DLD1 (cell line): ENCODE data around the gene TNS2.

Experiments used
- in situ Hi-C: cut with HindIII; loops from 2 replicates; pipeline ENCODE4 v1.10.0; 2017; ENCODE audit warnings: low sequenced_read_pairs

Gene TNS2

DNA sequence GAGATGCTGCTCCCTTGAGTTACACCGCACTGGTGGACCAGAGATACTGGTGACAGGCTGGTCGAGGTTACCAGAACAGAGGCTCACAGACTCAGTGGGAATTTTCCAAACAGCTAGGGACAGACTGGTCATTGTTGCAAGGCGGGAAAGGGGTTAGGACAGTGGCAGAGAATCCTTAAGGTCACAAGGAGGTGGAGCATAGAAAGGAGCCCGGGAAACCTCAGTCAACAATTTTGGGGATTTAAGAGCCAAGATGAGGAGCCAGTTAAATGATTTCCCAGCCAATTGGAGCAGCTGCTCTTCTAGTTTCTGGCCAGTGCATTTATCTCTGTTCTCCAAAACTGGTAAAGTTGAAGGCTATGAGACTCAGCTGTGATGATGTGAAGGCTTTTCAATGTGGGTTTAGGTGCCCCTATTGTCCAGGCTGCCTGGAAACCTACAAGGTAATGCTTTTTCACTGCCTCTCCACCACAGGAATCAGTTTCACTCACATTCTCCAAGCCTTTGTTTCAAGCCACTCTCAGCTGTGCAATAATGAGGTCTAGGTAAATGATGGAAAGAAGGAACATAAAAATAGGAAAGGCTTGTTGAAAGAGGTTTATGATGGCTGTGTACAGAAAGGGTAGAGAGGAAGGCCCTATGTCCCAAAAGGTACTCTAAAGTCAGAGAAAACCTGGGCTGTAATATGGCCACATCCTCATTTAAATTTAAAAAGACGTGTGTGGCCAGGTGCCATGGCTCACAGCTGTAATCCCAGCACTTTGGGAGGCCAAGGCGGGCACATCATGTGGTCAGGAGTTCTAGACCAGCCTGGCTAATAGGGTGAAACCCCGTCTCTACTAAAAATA is 7.0 kb upstream of the TNS2 start:
- in situ Hi-C loops, result no loop called here

DNA sequence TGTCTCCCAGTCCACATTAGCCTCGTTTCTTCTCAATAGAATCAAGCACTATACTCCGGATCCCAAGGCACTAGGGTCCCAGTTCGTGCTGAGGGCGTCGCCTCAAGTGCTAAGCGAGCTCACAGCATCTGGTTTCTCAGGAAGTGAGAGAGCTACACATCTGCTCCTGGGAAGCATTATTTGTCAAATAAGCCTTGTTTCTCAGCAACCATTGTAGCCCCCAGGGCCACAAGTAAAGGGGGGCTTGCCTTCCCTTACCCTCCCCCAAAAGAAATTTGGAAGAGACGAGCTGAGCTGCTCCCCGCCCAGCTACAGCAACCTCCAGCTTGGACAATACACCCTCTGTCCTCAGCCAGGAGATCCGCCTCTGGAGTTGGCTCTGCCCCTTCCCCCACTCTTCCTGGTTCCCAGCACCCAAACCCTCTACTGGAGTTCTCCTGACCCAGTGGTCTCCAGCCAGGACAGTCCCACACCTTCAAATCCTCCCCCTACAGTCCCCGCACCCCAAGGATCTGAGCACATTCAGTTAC is 5.7 kb upstream of the TNS2 start:
- in situ Hi-C loops, result no loop called here

DNA sequence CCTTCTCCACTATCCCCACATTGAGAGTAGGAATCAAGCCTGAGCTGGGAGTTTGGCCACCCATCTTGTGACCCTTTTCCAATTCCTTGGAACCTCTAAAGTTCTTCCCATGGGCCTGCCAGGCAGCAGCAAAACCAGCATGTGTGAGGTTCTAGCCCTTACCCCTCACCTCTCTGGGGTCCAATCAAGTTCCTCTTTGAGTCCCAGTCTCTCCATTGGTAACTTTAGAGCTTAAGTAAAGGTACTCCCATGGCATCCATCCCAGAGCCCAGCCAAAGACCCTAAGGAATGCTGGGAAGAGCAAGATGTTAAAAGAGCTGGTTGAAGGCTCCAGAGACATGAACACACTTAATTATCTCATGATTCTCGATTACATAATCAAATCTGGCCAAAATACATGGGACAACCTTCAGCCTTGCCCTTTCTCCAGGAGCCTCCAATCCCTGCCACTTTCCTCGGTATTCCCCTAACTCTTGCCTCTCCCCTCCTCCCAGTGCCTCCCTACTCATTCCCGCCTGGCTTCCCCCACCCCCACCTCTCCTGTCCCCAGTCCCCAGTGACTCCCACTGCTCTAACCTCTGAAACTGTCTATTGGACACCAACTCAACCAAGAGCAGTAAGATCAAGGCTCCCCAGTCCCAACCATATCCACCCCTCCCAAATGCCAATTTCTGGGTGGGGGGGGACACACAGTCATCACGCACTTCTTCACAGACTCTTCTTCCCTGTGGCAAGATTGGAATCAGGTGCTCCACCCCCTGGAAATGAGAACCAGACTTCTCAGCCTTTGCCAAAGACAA is 4.8 kb upstream of the TNS2 start:
- in situ Hi-C loops, result no loop called here

DNA sequence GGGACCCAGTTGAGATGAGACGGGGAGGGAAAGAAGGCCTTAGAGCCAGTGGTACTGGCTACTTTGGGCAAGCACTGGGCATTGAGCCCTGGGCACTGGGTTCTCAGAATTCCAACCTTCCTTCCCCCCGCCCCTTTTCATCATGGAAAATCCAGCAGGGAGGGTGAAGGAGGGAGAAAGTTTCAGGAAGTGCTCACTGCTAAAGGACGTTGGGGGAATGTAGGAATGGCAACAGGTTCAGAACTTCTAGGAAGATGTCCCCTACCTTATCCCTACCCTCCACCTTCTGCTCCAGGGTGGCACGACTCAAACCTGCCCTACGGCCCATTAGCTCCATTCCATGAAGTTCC is 4.2 kb upstream of the TNS2 start:
- in situ Hi-C loops, result no loop called here

DNA sequence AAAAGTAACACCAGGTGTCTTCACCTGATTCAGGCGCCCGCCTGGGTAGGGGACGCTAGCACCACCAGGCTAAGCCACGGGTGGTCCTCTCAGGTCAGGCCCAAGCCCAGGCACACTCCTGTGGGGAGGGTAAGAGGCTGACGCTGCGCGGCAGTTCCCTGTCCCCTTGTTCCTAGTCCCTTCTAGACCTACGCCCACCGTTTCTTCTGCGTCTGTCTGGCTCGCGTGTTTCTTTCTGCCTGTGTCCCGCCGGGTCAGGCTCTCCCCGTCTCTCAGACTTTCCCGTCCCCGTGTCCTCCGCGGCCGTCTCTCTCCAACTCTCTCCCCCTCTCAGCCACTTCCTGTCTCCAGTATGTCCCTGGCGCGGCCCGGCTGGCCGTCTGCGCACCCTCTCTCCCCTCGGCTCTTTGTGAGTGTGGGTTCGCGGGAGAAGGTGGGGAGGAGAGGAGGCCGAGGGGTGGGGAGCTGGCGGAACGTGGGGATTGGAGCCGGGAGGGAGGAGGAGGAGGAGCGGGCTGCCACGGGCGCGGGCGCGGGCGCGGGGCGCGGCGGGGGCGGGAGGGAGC is 3.1 kb upstream of the TNS2 start:
- in situ Hi-C loops, result no loop called here

DNA sequence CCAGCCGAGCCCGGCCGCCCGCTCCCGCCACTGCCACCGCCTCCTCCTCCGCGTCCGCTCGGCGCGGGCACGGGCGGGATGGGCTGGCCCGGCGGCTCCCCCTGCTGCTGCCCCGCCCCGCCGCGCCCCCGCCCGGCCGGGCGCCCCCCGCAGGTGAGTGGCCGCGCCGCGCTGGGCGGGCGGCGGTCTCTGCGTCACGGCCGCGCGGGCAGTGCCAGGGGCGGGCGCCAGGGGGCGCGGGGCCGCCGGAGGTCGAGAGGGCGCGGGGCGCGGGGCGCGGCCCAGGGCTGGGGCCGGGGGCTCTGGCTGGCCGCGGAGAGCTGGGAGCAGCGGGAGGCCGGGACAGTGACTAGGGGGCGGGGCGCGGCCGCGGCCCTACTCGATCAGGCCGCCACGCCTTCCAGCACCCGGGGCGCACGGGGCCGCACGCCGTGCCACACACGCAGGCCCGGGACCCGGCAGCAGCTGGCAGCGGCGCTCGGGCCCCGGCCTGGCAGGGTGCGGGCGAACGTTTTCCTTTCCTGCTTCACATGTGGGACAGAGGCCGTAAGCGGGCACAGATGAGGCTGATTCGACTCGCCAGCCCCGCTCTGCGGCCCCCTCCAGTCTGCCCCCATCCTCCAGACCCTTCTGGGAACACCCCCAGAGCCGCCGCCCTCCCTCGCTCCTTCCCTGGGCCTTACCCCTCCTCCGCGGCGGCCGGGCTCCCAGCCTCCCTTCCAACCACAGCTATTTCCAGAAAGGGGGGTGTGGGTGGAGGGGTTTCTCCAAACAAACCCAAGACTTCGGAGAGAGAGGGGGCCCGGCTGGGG is 2.4 kb upstream of the TNS2 start:
- in situ Hi-C loops, result no loop called here

DNA sequence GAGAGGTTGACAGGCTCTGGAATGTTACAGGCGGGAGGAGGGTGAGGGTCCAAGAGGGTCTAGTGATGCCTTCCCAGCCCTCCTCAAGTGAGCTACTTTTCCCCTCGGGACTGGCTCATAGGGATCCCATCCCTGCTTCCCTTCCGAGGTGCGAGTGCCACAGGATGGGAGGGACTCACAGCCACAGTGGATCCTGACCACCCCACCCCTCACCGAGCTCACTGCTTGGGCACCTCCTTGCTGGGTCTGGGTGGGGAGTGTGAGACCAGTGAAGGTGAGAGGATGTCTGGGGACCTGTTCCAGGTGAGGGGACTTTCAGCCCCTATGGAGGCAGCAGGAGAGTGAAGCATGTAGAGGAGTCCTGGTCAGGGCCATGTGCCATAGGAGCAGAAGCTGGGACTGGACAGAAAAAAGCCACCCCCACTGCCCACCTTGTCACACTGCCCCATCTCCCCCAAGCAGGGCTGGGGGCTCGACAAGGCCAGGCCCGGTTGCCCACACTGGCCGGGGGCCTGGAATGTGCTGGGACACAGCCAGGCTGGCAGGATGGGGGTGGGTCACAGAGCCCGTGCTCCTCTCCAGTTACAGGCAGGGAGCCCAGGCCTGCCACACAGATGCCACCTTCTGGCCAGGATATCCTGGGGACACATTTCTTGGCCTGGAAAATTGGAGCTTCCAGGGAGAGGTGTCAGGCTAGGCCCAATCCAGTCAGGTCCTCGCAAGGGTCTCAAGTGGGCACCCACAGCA is 1.7 kb upstream of the TNS2 start:
- in situ Hi-C loops, result no loop called here

DNA sequence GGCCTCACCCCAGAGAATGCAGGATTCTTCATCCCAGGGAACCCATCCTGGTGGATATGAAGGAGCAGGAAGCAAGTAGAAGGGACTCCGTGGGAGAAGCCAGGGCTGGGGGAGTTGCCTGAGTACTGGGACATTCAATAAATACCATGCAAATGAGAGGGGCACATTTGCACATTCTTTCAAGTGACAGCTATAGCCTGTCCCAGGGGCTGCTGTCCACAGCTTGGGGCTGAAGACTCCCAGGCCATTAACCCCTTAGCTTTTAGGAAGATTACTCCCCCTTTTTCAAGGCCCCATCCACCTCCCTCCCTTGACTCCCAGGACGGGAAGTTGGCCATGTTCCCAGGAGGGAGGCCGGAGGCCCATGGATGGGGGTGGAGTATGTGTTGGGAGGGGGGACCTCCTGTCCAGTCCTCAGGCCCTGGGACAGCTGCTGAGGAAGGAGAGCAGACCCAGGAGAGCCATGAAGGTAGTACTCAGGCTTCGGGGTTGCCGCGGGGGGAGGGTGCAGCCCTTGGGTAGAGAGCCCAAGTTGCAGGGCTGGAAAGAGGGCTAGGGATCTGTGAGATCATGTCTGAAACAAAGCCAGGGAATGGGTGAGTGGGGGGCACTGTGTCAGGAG is 974 bp upstream of the TNS2 start:
- in situ Hi-C loops, result no loop called here

DNA sequence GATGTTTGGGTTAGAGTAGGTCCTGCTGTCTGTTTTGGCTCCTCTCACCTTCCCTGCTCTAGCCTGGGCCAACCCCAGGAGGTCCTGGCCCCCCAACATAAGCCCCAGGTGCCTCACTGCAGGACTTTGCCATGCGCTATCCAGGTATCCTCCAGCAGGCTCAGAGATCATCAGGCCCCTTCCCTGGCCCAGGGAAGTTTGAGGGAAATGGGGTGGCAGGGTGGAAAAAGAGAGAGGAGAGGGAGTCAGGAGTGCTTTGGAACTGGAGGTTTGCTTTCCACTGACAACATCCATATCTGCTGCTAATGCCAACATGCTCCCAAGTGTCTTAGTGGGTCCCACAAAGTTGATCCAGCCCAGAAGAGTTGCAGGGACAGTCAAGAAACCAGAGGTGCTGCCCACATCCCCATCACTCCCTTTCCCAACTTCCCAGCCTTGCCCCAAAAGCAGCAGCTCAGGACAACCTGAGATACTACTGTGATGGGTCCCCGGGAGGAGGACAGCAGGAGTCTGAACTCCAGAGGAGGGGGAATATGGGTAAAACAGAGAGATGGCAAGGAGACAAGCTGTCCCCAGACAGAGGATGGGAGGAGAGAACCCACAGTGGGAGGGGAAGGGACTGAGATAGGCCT is 677 bp downstream of the TNS2 start:
- in situ Hi-C loops, result no loop called here

DNA sequence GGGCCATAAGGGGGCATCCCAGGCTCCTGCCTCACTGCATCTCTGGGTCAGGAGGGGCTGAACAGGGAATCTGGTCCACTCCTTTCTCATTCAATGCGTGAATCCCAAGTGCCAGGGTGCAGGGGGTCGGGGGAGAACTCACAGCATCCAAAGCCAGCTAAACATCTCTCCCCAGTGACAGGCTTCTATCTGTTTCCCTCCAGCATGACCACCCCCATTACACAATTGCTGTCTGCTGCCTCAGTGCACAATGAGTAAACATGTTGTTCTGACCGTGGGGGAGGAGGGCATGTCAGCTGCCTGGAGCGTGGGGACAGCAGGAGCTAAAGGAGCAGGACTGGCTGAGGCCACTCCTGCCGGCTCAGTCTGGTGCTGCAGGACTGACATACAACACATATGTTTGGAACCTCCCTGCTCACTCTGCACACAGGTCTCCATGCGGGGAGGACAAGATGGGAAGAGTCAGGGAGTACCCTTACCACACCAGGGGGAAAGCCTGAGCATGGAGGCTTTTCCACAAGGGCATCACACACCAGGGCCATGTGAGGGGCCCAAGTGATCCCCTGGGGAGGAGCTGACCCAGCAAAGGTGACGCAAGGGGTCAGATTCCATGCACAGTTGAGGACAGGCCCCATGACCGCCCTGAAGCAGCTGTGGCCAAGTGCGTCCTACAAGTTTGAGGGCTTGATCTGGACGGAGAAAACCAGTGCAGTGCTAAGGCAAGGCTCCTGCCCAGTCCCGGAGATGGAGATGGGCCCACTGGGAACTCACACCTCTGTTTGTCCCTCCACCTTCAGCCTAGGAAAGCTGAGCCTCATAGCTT is 1.4 kb downstream of the TNS2 start:
- in situ Hi-C loops, result no loop called here

DNA sequence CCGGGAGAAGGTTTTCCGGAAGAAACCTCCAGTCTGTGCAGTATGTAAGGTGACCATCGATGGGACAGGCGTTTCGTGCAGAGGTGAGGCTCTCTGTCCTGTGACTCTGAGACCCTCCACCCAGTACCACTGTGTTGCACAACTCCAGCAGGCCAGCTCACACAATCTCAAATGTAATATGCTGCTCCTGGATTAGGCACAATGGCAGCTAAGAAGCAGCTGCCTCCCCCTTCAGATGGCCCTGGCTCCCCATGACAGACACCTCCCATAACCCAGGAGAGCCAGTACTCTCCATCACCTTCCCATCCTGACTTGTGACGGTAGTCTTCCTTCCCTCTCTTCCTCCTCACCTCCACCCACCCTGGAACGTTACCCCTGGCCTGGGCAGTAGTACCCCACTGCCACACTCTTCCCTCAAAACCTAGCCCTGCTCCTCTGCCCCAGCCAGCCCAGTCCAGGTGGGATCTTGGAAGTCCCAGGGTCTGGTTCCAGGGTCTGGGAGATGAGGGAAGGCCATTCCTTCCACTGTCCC is 2.1 kb downstream of the TNS2 start:
- in situ Hi-C loops, result no loop called here

DNA sequence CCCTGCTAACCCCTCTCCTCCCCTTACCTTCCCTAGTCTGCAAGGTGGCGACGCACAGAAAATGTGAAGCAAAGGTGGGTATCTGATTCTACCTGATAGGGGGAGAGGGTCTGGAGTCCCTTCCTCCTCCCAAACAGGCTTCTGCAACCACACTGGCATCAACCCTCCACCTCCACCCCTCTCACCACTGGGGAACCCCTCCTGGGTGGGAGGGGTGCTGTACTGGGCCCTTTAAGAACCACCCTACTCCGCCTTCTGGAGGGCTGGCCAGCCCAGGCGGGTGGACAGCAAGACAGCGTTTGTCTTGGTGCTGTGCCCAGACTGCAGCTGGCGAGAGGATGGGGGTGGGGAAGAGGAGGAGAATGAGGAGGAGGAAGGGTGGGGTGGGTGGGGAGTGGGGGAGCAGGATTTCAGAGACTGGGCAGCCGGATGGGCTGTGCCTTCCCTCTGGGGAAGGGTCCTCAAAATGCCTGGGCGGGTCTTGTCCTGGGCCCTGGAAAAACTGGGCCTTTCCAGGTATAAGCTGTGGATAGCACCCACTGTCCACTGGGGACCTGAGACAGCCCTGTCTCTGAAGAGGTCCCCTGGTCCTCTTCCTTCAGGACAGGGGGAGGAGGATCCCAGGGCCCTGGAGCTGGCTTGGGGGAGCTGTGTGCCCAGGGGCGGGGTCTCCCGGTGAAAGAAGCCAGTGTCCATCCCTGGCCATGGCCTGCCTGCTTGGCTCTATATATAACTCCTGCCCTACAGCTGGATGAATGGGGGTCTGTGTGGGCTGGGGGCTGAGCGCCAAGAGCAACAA is 2.8 kb downstream of the TNS2 start:
- in situ Hi-C loops, result no loop called here

DNA sequence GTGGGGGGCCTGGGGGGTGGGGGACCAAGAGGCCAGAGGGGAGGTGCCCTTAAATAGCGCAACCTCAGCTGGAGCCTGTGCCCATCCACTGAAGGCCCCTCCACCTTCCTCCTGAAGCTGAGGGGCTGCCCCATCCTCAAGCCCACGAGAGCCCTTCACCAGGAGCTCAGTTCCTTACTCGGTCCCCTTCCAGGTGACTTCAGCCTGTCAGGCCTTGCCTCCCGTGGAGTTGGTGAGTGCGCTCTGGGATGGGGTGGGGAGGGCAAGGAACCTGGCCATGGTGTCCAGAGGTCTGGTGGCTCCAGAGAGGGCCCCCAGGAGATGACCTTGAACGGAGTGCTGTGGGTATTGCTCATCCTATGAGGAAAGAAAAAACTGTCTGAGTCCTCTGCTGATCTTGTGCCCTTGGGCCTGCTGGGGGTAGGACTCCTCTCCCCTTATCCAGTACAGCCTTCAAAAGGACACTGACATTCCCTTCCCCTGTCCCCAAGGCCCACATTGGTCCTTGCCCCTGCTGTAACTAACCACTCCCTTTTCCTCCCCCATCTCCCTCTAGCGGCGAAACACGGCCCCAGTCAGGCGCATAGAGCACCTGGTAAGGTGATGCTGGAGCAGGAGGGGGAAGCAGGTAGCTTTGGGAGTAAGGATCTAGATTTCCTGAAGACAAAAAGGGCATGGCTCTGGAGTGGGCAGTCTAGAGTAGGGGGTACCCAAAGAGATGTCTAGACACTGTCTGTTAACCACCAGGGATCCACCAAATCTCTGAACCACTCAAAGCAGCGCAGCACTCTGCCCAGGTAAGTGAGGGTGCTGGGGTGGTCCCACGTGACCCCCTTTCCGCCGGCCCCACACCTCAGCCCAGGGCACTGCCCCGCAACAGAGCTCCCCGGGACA is 3.6 kb downstream of the TNS2 start:
- in situ Hi-C loops, result no loop called here

DNA sequence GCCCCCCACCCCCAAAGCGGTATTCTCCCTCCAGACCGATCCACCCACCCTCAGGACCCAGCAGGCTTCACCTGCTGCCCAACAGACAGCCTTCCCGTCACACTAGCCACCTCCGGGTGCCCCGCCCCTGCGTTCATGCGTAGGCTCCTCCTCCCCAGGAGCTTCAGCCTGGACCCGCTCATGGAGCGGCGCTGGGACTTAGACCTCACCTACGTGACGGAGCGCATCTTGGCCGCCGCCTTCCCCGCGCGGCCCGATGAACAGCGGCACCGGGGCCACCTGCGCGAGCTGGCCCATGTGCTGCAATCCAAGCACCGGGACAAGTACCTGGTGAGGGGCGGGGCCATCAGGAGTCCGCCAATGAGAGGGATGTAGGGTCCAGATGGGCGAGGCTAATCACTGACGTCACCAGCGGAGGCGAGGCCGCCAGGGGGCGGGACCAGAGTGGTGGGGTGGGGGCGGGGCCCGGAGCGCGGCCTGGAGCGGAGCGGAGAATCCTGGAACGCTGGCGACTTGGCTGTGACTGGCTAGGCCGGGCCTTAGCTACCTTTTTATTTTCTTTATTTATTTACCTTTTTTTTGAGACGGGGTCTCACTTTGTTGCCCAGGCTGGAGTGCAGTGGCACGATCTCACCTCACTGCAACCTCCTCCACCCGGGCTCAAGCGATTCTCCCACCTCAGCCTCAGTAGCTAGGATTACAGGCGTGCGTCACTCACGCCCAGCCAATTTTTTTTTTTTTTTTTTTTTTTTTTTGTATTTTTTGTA is 4.4 kb downstream of the TNS2 start:
- in situ Hi-C loops, result no loop called here

DNA sequence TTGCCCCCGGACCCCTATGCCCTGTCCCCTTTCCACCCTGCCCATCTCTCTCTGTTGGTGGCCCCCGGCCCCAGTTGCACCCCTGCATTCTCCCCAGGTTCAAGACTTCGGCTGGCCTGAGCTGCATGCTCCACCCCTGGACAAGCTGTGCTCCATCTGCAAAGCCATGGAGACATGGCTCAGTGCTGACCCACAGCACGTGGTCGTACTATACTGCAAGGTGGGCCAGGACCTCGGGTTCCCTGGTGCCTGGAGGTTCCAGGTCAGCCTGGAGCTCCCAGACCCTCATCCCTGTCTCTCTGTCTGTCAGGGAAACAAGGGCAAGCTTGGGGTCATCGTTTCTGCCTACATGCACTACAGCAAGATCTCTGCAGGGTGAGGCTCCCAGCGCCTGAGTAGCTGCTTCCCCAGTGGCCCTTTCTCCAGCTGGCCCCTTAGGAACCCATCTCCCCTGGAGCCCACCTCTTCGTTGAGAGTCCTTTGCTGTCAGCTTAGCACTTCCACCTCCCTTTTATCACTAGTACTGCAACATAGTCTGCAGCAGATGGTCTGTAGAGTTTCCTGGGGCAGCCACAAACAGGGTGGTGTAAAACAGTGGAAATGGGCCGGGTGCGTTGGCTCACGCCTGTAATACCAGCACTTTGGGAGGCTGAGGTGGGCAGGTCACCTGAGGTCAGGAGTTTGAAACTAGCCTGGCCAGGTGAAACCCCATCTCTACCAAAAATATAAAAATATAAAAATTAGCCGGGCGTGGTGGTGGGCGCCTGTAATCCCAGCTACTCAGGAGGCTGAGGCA is 5.8 kb downstream of the TNS2 start:
- in situ Hi-C loops, result no loop called here
